Caco-2 (cell line): ENCODE data around the gene OR7D4. TPM values are rescaled to one million over a fixed set of nuclear protein-coding genes. Genes with fewer than 3 reads are reported as not detected.

ENCODE experiments used
- BruUV-seq: library from RNA; stranded (reverse); fragments of 400-500 nt; replicated peaks from 2 replicates; lab custom pipeline; 2021; lab: Mats Ljungman, UMichigan
- CTCF ChIA-PET: fragments of 300-600 bp; sonication (Branson Sonifier 250); formaldehyde crosslinking; loops from one replicate; lab custom pipeline; 2022; ENCODE audit warnings: antibody characterized with exemption; lab: Charles Lee
- POLR2A ChIA-PET: fragments of 300-600 bp; sonication (Branson Sonifier 250); formaldehyde crosslinking; loops from one replicate; lab custom pipeline; 2022; ENCODE audit warnings: antibody characterized with exemption; lab: Charles Lee
- DNase-seq, 2 experiments: peaks; one replicate each; pipeline versions ENCODE4 v3.0.0 to v3.0.0-alpha.2; 2020 to 2022
- H3K27me3 ChIP-seq: replicated peaks from 2 replicates; pipeline ENCODE4 v1.6.0; 2011; ENCODE audit warnings: low read length; ENCODE audit not compliant: control insufficient read depth, insufficient read depth
- H3K36me3 ChIP-seq: 2 replicates; pipeline ENCODE4 v1.5.1; 2011; ENCODE audit warnings: low read length; ENCODE audit not compliant: control insufficient read depth, insufficient read depth
- H3K4me1 ChIP-seq: fragments of 250-450 bp; sonication (Bioruptor Pico); 2 replicates; pipeline ENCODE4 v1.5.1; 2020; ENCODE audit warnings: mild to moderate bottlenecking
- H3K4me3 ChIP-seq: 2 replicates; pipeline ENCODE4 v1.5.1; 2011; ENCODE audit warnings: low read depth, mild to moderate bottlenecking, control low read depth, low read length
- H3K9me3 ChIP-seq: fragments of 250-450 bp; sonication (Bioruptor Pico); 2 replicates; pipeline ENCODE4 v1.5.1; 2020; ENCODE audit warnings: mild to moderate bottlenecking, moderate library complexity
- H3K27ac Mint-ChIP-seq: one replicate; pipeline ENCODE4 v1.8.0; 2022; ENCODE audit warnings: mixed read lengths; ENCODE audit not compliant: unreplicated experiment
- H3K27me3 Mint-ChIP-seq: one replicate; pipeline ENCODE4 v1.8.0; 2022; ENCODE audit warnings: mixed read lengths; ENCODE audit not compliant: insufficient read depth, unreplicated experiment
- H3K36me3 Mint-ChIP-seq: one replicate; pipeline ENCODE4 v1.8.0; 2022; ENCODE audit warnings: mild to moderate bottlenecking, mixed read lengths; ENCODE audit not compliant: insufficient read depth, unreplicated experiment
- H3K4me1 Mint-ChIP-seq: one replicate; pipeline ENCODE4 v1.8.0; 2022; ENCODE audit warnings: low read depth, mixed read lengths; ENCODE audit not compliant: unreplicated experiment
- H3K4me3 Mint-ChIP-seq: one replicate; pipeline ENCODE4 v1.8.0; 2022; ENCODE audit warnings: mild to moderate bottlenecking, moderate library complexity, mixed read lengths; ENCODE audit not compliant: unreplicated experiment
- H3K9me3 Mint-ChIP-seq: one replicate; pipeline ENCODE4 v1.8.0; 2022; ENCODE audit warnings: mixed read lengths; ENCODE audit not compliant: unreplicated experiment
- CTCF ChIP-seq, 2 experiments: fragments of 200-600 bp in 1 of 2; IDR thresholded peaks; 1 replicate in 1 of 2; 2 replicates in 1 of 2; pipeline versions ENCODE4 v1.5.1 to v1.8.0; 2011 to 2022; ENCODE audit warnings: antibody characterized with exemption in 1 of 2, control low read depth in 1 of 2, inconsistent platforms in 1 of 2, low read depth in 1 of 2, low read length in 1 of 2, mild to moderate bottlenecking in 1 of 2, moderate library complexity in 1 of 2; ENCODE audit not compliant: insufficient read depth in 1 of 2, severe bottlenecking in 1 of 2, unreplicated experiment in 1 of 2
- intact Hi-C: fragments of 100-400 bp; cut with micrococcal nuclease; formaldehyde crosslinking; loops from one replicate; pipeline ENCODE4 v1.10.0; 2022; ENCODE audit not compliant: unreplicated experiment
- total RNA-seq: library from RNA; stranded (reverse); gene quantifications from 2 replicates; pipeline ENCODE4 v1.2.3, GENCODE V29; 2022

The OR7D4 gene
- total RNA-seq, 1 experiment from 2014 or later = not detected

GRCh38 chr19:9175326-9175725, 44.1 kb downstream of the OR7D4 start:
- Mint-ChIP-seq H3K4me1 (no peaks in the 10 kb centered on the region), H3K27ac (no peak overlapping the region), H3K4me3 (no peak overlapping the region), H3K9me3 (peaks cover 21% of the 10 kb centered on the region), H3K36me3 (no peaks in the 10 kb centered on the region), H3K27me3 (peaks cover 3% of the 10 kb centered on the region)
- Histone ChIP-seq H3K4me1 (no peaks in the 10 kb centered on the region), H3K36me3 (no peaks in the 10 kb centered on the region), H3K9me3 (no peaks in the 10 kb centered on the region), H3K27me3 (no peaks in the 10 kb centered on the region), H3K4me3 (no peak overlapping the region)
- intact Hi-C loops = no loop called here
- ChIA-PET CTCF (no interaction called here), POLR2A (no interaction called here)
- BruUV-seq = no TSS peak
- no peak for DNase-seq
- TF ChIP-seq CTCF (IDR thresholded peaks at IDR 0.05; ENCODE audit: insufficient read depth in 1 of 2, low read depth in 1 of 2, low read length in 1 of 2, severe bottlenecking in 1 of 2, unreplicated experiment in 1 of 2) = no peak

DNA sequence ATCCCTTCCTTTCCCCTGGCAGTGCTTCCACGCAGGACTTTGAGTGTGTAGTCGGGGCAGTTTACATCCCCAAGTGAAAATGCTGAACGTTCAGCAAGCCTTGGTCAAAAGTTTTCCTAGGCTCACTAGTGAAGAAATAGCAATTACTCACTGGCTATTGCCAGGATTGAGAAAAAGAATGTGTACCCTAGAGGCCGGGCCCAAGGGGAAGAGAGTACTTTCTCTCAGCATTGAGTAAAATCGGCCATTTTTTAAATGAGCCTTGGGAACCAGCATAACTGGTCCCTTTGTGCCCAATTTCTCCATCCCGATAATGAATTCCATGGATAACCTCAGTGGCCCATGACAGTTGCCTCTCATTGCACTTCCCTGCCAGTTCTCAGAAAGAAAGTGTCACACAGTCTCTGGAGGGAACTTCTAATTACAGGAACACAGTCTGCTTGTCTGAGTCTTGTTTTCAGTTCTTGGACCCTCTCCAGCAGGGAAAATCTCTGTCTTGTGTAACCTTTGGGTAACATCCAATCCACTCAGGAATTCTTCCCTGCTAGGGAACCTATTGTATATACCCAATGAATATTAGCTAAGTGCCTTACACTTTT, 47.9 kb downstream of the OR7D4 start:
- Mint-ChIP-seq H3K4me3 (no peak overlapping the region), H3K4me1 (no peaks in the 10 kb centered on the region), H3K27me3 (no peaks in the 10 kb centered on the region), H3K27ac (no peak overlapping the region), H3K9me3 (peaks cover 10% of the 10 kb centered on the region), H3K36me3 (peaks cover 11% of the 10 kb centered on the region)
- Histone ChIP-seq H3K4me1 (no peaks in the 10 kb centered on the region), H3K4me3 (no peak overlapping the region), H3K9me3 (no peaks in the 10 kb centered on the region), H3K27me3 (no peaks in the 10 kb centered on the region), H3K36me3 (no peaks in the 10 kb centered on the region)
- no TSS peak for BruUV-seq
- ChIA-PET CTCF (no interaction called here), POLR2A (interaction anchor here (0.5 kb wide), 1 partner anchor 619 kb away, joined by 5 read pairs; no protein-coding TSS in a partner anchor)
- TF ChIP-seq CTCF (IDR thresholded peaks at IDR 0.05; ENCODE audit: insufficient read depth in 1 of 2, low read depth in 1 of 2, low read length in 1 of 2, severe bottlenecking in 1 of 2, unreplicated experiment in 1 of 2) = no peak
- intact Hi-C loops = no loop called here
- DNase-seq = no peak

DNA sequence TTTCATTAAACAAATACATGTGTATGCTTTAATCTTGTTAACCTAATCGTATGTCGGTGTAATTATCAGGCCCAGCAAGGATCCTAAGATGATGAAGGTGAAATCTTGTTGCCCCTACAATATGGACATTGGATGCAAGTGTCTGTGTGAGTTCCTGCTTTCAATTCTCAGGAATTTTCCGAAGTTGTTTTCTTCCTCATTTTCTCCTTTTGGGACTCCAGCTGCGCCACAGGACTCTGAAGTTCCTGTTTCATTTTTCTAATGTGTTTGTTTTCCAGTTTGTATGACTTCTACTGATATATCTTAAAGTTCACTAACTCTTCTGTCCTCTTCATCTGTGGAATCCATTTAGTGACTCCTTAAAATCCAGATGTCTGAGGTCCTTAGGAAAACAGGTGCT, 52.5 kb downstream of the OR7D4 start:
- H3K4me3 ChIP-seq = no peak overlapping the region
- peaks cover 53% of the 10 kb centered on the region for H3K36me3 Mint-ChIP-seq
- no peak for TF ChIP-seq CTCF (IDR thresholded peaks at IDR 0.05; ENCODE audit: insufficient read depth in 1 of 2, low read depth in 1 of 2, low read length in 1 of 2, severe bottlenecking in 1 of 2, unreplicated experiment in 1 of 2)
- H3K4me1 Mint-ChIP-seq = no peaks in the 10 kb centered on the region
- H3K27ac Mint-ChIP-seq = no peak overlapping the region
- ChIA-PET CTCF (no interaction called here), POLR2A (no interaction called here)
- H3K27me3 ChIP-seq = no peaks in the 10 kb centered on the region
- H3K4me1 ChIP-seq = no peaks in the 10 kb centered on the region
- intact Hi-C loops = no loop called here
- H3K27me3 Mint-ChIP-seq = no peaks in the 10 kb centered on the region
- H3K9me3 Mint-ChIP-seq = no peaks in the 10 kb centered on the region
- no TSS peak for BruUV-seq
- H3K4me3 Mint-ChIP-seq = no peak overlapping the region
- no peaks in the 10 kb centered on the region for H3K36me3 ChIP-seq
- no peak for DNase-seq
- no peaks in the 10 kb centered on the region for H3K9me3 ChIP-seq
